Hypothalamus (tissue), 51 donors: Measurements from ENCODE around the gene BTBD16.

Source experiments
- DNase-seq, 51 donors: peaks; one replicate each; lab custom pipeline; 2025; lab: John Stamatoyannopoulos, UW

Gene BTBD16

DNA sequence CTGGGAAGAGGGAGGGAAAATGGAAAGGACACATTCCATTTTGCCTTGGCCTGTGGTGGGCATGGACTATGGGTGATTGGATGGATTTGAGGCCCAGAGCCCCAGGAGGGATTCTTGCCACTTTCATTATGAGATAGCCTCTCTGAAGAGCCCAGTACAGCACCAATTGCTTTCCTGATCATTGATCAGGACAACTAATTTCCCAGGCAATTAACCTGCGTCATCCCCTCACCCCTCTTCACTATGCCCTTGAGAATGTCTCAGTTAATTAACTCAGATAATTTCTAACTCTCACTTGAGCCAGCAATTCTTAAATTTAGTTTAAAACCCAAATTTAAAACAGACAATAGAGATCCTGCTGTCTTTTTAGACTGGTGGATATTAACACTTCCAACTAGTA lies 90.0 kb downstream of the BTBD16 start:
- DNase-seq = no peak

DNA sequence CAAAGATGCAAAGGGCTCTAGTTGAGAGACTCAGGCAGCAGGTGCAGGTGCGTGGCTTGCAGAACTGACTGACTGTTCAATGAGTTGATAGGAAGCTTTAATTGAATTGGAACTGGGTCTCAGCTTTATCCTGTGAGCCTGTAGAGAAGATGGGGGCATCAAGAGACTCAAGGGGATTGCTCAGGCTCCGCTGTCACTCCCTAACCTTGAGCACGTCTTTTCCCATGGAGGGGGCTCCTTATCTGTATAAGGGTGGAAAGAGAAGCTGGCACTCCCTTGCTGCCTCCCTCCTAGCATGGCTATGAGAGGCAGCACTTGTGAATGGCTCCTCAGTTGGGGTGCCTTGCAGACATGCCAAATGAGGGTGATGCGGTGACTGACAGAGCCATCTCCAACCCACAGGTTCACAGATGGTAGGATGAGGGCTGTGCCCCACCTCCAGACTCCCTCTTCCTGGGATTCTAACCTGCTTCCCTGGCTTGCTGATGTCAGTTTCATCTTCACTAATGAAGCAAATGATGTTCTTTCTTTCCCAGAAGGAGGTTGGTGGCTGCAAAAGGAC lies 91.0 kb downstream of the BTBD16 start:
- DNase-seq = no peak

GRCh38 chr10:122362621-122363020 lies 91.5 kb downstream of the BTBD16 start:
- DNase-seq = no peak

DNA sequence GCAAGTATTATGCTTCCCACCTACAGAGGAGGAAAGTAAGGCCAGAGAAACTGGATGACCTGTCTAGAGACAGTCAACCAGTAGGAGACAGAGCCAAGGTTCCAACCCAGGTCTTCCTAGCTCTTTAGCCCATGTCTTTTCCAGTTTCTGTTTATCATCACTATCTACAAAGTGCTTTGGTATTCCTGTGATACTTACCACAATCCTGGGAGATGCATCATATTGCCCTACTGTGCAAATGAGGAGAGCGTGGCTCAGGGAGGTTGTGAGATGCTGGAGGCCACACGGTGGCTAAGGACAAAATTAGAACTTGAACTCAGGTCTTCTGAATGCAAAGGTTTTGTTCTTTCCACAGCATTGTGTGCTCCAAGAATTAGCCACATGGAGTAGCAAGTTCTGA lies 92.2 kb downstream of the BTBD16 start:
- no peak for DNase-seq

DNA sequence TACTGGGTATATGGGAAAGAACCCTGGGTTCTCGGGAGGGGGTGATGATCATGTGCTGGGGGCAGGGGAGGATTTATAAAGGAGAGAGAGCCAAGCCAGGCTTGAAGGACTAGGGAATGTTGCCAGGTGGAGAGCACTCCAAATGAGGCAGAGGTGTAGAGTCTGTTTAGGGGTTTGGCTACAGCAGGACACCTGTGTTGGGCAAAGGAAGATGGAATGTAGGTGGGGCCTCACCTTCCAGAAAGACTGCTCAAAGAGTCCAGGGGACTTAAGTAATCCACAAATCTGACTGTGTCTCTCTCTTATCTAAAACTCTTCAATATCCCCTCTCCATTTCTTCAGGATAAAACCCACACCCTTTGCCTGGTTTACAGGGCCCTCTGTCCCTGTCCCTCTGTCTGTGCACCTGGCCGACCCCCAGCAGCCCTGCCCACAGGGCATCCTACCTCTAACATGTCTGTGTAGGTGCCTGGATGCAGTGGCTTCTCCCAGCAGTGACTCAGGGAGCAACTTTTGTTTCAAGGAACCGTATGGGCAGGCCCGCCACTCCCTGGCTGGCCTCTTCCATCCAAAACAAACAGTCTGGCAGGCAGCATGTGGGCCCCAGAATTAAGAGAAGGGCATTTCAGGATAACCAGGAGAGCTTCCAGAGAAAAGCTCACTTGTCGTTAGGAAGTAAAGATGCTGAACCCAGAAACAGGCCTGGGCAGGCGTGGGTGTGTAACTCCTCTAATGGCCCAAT lies 92.8 kb downstream of the BTBD16 start:
- DNase-seq = no peak

DNA sequence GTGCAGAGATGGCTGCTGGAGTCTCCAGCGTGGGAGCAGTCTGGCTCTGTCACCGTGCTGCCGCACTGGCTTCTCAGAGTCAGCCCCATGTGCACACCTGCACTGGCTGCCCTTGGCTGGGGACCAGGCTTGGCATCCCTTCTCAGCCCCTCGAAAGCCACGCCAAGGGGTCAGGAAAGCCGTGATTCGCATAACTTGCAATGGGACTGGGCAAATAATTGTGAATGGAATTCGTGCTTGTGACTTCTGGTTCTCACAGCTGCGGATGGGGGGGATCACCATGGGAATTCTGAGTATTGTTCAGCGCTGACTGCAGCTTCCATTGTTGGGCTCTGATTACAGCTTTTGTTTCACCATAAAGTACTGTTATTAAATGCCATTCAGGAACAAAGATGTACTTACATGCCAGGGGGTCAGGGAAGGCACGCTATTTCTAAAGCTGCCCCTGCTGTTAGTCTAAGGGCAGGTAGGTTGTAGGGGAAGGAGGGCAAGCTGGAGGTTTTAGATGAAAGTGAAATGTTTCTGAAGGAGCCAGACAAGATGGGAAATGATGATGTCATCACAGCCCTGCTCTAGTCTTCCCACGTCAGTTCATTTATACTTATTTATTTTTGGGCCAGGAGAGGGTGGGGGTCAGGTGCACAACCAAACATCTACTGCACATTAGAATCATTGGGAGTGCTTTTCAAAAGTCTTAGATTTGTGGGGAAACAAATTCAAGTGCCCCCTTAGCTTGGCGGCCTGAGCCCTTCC lies 97.6 kb downstream of the BTBD16 start:
- DNase-seq = peak in 35 of 51 donors; percentile 9 to 87 (median 43)

- no peak for DNase-seq
Measured at GRCh38 chr10:122373108-122373507, 102.0 kb downstream of the BTBD16 start.

DNA sequence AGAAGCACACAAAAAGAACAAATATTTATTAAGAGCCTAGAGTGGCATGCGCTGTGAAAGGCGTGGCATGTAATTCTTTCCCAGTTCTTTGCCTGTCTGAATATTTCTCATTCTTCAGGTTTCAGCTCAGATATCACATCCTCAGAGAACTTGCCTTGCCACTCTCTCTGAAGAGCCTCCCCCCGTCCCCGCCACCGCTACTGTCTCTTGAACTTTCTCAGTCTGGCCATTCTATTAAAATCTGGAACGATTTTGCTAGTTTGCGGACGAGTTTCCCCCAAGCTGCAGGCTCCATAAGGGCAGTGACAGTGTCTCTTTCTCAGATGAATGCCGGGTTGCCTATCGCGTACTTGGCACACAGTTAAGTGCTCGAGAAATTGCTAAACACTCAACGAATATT lies 102.6 kb downstream of the BTBD16 start:
- peak in 10 of 51 donors; percentile 8 to 58 (median 23) for DNase-seq

GRCh38 chr10:122374237-122374858 lies 103.3 kb downstream of the BTBD16 start, which contains the start of gene PLEKHA1:
PLEKHA1 (plus strand) TSS chr10:122374708; CDS start chr10:122393201, 18,493 bp downstream.
- peak; percentile 55 to 98 (median 92) for DNase-seq

- peak in 36 of 51 donors; percentile 18 to 78 (median 52) for DNase-seq
Measured at GRCh38 chr10:122374859-122375678, 104.0 kb downstream of the BTBD16 start.

GRCh38 chr10:122375679-122376160 lies 104.6 kb downstream of the BTBD16 start:
- DNase-seq = no peak

DNA sequence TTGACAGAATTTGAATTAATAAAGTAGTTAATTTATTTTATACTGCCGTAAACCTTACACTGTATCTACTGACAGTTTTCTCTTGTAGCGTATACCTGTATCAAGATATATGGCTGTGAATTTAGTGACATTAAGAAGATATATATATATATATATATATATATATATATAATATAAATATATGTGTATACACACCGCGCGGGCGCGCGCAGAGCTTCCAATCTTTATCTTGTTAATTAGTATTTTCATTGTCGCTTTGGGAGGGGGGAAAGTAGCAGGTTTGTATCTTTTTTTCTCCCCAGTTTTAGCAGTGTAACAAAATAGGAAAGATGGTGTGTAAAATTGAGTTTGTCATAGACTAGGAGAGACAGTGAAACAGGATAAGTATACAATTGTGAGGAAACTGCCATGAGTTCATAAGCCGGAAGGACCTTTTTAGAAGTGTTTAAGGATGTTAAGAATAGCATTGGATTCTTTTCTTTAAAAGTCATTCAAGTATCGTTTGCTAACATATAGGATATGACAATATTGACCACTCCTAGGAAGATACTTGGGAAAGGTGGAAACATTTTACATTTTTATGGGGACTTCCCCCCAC lies 105.4 kb downstream of the BTBD16 start:
- DNase-seq = no peak

- DNase-seq = no peak
Measured at GRCh38 chr10:122379041-122379440, 107.9 kb downstream of the BTBD16 start.

GRCh38 chr10:122379537-122379936 lies 108.4 kb downstream of the BTBD16 start:
- DNase-seq = no peak

DNA sequence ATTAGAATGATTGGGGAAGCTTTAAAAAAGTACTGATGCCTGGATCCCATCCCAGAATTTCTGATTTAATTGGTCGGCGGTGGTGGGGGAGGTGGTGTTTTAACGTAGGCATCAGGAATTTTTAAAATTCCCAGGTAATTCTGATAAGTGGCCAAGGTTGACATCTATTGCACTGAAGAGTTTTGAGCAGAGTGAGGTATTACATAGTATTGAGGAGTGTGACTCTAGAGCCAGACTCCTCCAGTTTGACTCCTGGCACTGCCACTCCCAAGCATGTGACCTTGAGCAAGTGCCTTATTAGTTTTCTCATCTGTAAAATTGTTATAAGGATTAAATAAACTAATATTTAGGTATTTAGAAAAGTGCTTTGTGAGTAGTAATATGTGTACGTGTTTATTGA lies 109.6 kb downstream of the BTBD16 start:
- DNase-seq = no peak

GRCh38 chr10:122381680-122382079 lies 110.6 kb downstream of the BTBD16 start:
- DNase-seq = no peak

GRCh38 chr10:122386514-122386913 lies 115.4 kb downstream of the BTBD16 start:
- no peak for DNase-seq

- DNase-seq = no peak
Measured at GRCh38 chr10:122387572-122387971, 116.5 kb downstream of the BTBD16 start.
